DOHH2 (cell line): ENCODE measurements around the gene ITSN2.

ENCODE experiments used
- CTCF ChIP-seq: fragments of 200-600 bp; sonication (generic); IDR thresholded peaks from one replicate; pipeline ENCODE4 v1.5.1; 2014; ENCODE audit warnings: antibody characterized with exemption, mild to moderate bottlenecking, low read depth, low read length; ENCODE audit not compliant: poor library complexity, severe bottlenecking
- EZH2phosphoT487 ChIP-seq: fragments of 200-600 bp; sonication (generic); IDR thresholded peaks from 2 replicates; pipeline ENCODE4 v1.6.1; 2017; ENCODE audit warnings: borderline replicate concordance, mild to moderate bottlenecking, antibody characterized with exemption, low read length, moderate library complexity, mixed read lengths

DNA sequence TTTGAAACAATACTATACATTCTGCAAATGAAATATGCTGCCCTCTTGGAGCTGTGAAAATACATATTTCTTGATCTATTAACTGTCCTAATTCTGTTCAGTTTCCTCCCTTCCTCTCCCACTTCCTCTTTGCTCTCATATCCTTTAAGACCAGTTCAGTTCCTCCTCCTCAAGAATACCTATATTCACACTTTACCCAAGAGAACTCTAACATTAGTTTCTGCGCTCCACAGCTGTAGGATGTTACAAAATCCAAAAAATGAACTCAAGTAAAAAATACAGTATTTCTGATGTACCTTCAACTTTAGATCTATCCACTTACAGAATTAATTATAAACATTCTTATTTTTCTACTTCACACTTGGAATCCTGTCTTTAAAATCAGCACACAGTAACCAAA lies 5.4 kb downstream of the ITSN2 start:
- TF ChIP-seq CTCF (no peak), EZH2phosphoT487 (no peak)
